Trophoblast cell (in vitro differentiated cells and primary cell): ENCODE data around the gene LY86.

Experiments used
- DNase-seq, 2 donors: peaks; one replicate each; pipeline ENCODE4 v3.0.0-alpha.2; 2016
- H2AFZ ChIP-seq: 2 replicates; pipeline ENCODE4 v1.6.1; 2013; ENCODE audit warnings: low read length, moderate library complexity, mild to moderate bottlenecking; ENCODE audit not compliant: insufficient read depth, poor library complexity
- H2AK5ac ChIP-seq: 2 replicates; pipeline ENCODE4 v1.6.1; 2013; ENCODE audit warnings: mild to moderate bottlenecking, low read length
- H2BK120ac ChIP-seq: 2 replicates; pipeline ENCODE4 v1.6.1; 2013; ENCODE audit warnings: low read length, mild to moderate bottlenecking, moderate library complexity; ENCODE audit not compliant: insufficient read depth, poor library complexity
- H2BK12ac ChIP-seq: 2 replicates; pipeline ENCODE4 v1.6.1; 2013; ENCODE audit warnings: mild to moderate bottlenecking, low read length, moderate library complexity
- H2BK5ac ChIP-seq: 2 replicates; pipeline ENCODE4 v1.6.1; 2013; ENCODE audit warnings: low read length, low read depth, moderate library complexity, mild to moderate bottlenecking; ENCODE audit not compliant: poor library complexity
- H3K14ac ChIP-seq: 2 replicates; pipeline ENCODE4 v1.6.1; 2013; ENCODE audit warnings: mild to moderate bottlenecking, low read length
- H3K18ac ChIP-seq: 2 replicates; pipeline ENCODE4 v1.6.1; 2013; ENCODE audit warnings: mild to moderate bottlenecking, low read length
- H3K23ac ChIP-seq: 2 replicates; pipeline ENCODE4 v1.6.1; 2013; ENCODE audit warnings: low read length
- H3K27ac ChIP-seq: 2 replicates; pipeline ENCODE4 v1.5.1; 2013; ENCODE audit warnings: low read depth, mild to moderate bottlenecking, inconsistent platforms, low read length, moderate library complexity
- H3K27me3 ChIP-seq: 2 replicates; pipeline ENCODE4 v1.6.1; 2013; ENCODE audit warnings: inconsistent platforms, mild to moderate bottlenecking, low read length, moderate library complexity; ENCODE audit not compliant: insufficient read depth
- H3K36me3 ChIP-seq, 2 experiments: 1 replicate in 1 of 2; 2 replicates in 1 of 2; pipeline ENCODE4 v1.6.1; 2013; ENCODE audit warnings: low read length in 2 of 2, mild to moderate bottlenecking in 2 of 2, moderate library complexity in 1 of 2; ENCODE audit not compliant: insufficient read depth in 2 of 2, control insufficient read depth in 1 of 2
- H3K4ac ChIP-seq: 2 replicates; pipeline ENCODE4 v1.6.1; 2013; ENCODE audit warnings: low read depth, mild to moderate bottlenecking, low read length, moderate library complexity
- H3K4me1 ChIP-seq, 2 experiments: 1 replicate in 1 of 2; 2 replicates in 1 of 2; pipeline ENCODE4 v1.6.1; 2013; ENCODE audit warnings: low read length in 2 of 2, mild to moderate bottlenecking in 2 of 2, moderate library complexity in 1 of 2; ENCODE audit not compliant: insufficient read depth in 2 of 2, control insufficient read depth in 1 of 2
- H3K4me2 ChIP-seq: 2 replicates; pipeline ENCODE4 v1.6.1; 2013; ENCODE audit warnings: inconsistent platforms, mild to moderate bottlenecking, low read length, moderate library complexity
- H3K4me3 ChIP-seq: 2 replicates; pipeline ENCODE4 v1.5.1; 2013; ENCODE audit warnings: mild to moderate bottlenecking, low read depth, low read length, inconsistent platforms
- H3K79me1 ChIP-seq: one replicate; pipeline ENCODE4 v1.6.1; 2013; ENCODE audit warnings: low read length
- H3K79me2 ChIP-seq: 2 replicates; pipeline ENCODE4 v1.6.1; 2013; ENCODE audit warnings: low read length, mild to moderate bottlenecking; ENCODE audit not compliant: control insufficient read depth, insufficient read depth, poor library complexity
- H3K9ac ChIP-seq: 2 replicates; pipeline ENCODE4 v1.6.1; 2013; ENCODE audit warnings: mild to moderate bottlenecking, low read length
- H3K9me3 ChIP-seq: 2 replicates; pipeline ENCODE4 v1.6.1; 2013; ENCODE audit warnings: low read depth, mild to moderate bottlenecking, control low read depth, inconsistent platforms, low read length; ENCODE audit not compliant: insufficient read depth
- H4K12ac ChIP-seq: 2 replicates; pipeline ENCODE4 v1.6.1; 2013; ENCODE audit warnings: low read depth, mild to moderate bottlenecking, low read length, moderate library complexity
- H4K8ac ChIP-seq: 2 replicates; pipeline ENCODE4 v1.6.1; 2013; ENCODE audit warnings: low read depth, mild to moderate bottlenecking, low read length, moderate library complexity
- H4K91ac ChIP-seq: one replicate; pipeline ENCODE4 v1.6.1; 2013; ENCODE audit warnings: low read depth, mild to moderate bottlenecking, low read length, moderate library complexity
- WGBS: extraction: QIAGEN DNeasy Blood & Tissue Kit; methylation state at CpG from one replicate; pipeline ENCODE4 v1.1.7; 2013; ENCODE audit warnings: missing lambda C conversion rate; ENCODE audit not compliant: insufficient read length, insufficient coverage; ENCODE audit errors: extremely low coverage; 5-methylcytosine and 5-hydroxymethylcytosine counted together

LY86 gene

GRCh38 chr6:6575143-6575542, 13.4 kb upstream of the LY86 start:
- Histone ChIP-seq H3K4me2 (no peak overlapping the region), H3K27me3 (no peaks in the 10 kb centered on the region), H3K79me1 (no peaks in the 10 kb centered on the region), H3K4me3 (no peak overlapping the region), H2AK5ac (no peak overlapping the region), H4K91ac (no peak overlapping the region), H3K4me1 (peaks cover 0 to 2% of the 10 kb centered on the region in 2 experiments), H3K9me3 (no peaks in the 10 kb centered on the region), H3K27ac (no peak overlapping the region), H3K4ac (no peak overlapping the region), H3K36me3 (no peaks in the 10 kb centered on the region), H3K23ac (no peak overlapping the region), H2AFZ (no peak overlapping the region), H2BK120ac (no peak overlapping the region), H4K12ac (no peak overlapping the region), H4K8ac (no peak overlapping the region), H3K14ac (no peak overlapping the region), H3K9ac (no peak overlapping the region), H3K18ac (no peak overlapping the region), H2BK12ac (no peak overlapping the region), H3K79me2 (no peaks in the 10 kb centered on the region), H2BK5ac (no peak overlapping the region)
- no peak for DNase-seq
- no CpG with 5 or more reads among the region's 4 CpGs for WGBS

DNA sequence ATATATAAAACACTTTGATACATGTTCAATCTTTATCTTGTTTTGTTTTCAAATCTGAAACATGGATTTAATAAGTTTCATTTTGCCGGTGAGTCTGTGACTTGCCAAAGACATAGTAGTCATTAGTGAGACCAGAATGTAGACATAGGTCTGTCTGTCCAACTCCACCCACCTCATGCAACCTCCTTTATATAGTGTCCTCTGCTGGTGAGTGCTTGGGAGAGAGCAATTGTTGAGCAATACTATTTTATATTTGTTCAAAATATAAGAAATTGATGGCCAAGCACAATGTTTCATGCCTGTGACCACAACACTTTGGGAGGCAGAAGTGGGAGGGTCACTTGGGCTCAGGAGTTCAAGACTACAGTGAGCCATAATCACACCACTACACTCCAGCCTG, 10.8 kb upstream of the LY86 start:
- Histone ChIP-seq H4K8ac (no peak overlapping the region), H4K91ac (no peak overlapping the region), H3K79me1 (no peaks in the 10 kb centered on the region), H3K27me3 (no peaks in the 10 kb centered on the region), H3K36me3 (no peaks in the 10 kb centered on the region), H3K23ac (no peak overlapping the region), H2AK5ac (no peak overlapping the region), H3K4me2 (no peak overlapping the region), H2AFZ (no peak overlapping the region), H3K27ac (no peak overlapping the region), H2BK12ac (no peak overlapping the region), H3K9me3 (peaks cover 2% of the 10 kb centered on the region), H3K18ac (no peak overlapping the region), H3K4ac (no peak overlapping the region), H2BK5ac (no peak overlapping the region), H2BK120ac (no peak overlapping the region), H3K14ac (no peak overlapping the region), H3K4me3 (no peak overlapping the region), H4K12ac (no peak overlapping the region), H3K4me1 (peaks cover 0 to 2% of the 10 kb centered on the region in 2 experiments), H3K9ac (no peak overlapping the region), H3K79me2 (no peaks in the 10 kb centered on the region)
- no CpG with 5 or more reads among the region's 1 CpG for WGBS
- DNase-seq = no peak

GRCh38 chr6:6579281-6579680, 9.2 kb upstream of the LY86 start:
- peaks cover 2% of the 10 kb centered on the region for H3K9me3 ChIP-seq
- no peak overlapping the region for H3K23ac ChIP-seq
- no peak overlapping the region for H4K91ac ChIP-seq
- no peaks in the 10 kb centered on the region for H3K36me3 ChIP-seq
- H3K18ac ChIP-seq = no peak overlapping the region
- WGBS = no CpG with 5 or more reads among the region's 1 CpG
- DNase-seq = no peak
- H2BK5ac ChIP-seq = no peak overlapping the region
- H3K79me2 ChIP-seq = no peaks in the 10 kb centered on the region
- H3K4me3 ChIP-seq = no peak overlapping the region
- no peak overlapping the region for H3K4me2 ChIP-seq
- H3K27ac ChIP-seq = no peak overlapping the region
- peaks cover 0 to 2% of the 10 kb centered on the region in 2 experiments for H3K4me1 ChIP-seq
- no peak overlapping the region for H3K4ac ChIP-seq
- H3K14ac ChIP-seq = no peak overlapping the region
- no peak overlapping the region for H2AFZ ChIP-seq
- H2BK12ac ChIP-seq = no peak overlapping the region
- no peaks in the 10 kb centered on the region for H3K27me3 ChIP-seq
- H4K12ac ChIP-seq = no peak overlapping the region
- no peaks in the 10 kb centered on the region for H3K79me1 ChIP-seq
- H2BK120ac ChIP-seq = no peak overlapping the region
- no peak overlapping the region for H4K8ac ChIP-seq
- H3K9ac ChIP-seq = no peak overlapping the region
- H2AK5ac ChIP-seq = no peak overlapping the region

DNA sequence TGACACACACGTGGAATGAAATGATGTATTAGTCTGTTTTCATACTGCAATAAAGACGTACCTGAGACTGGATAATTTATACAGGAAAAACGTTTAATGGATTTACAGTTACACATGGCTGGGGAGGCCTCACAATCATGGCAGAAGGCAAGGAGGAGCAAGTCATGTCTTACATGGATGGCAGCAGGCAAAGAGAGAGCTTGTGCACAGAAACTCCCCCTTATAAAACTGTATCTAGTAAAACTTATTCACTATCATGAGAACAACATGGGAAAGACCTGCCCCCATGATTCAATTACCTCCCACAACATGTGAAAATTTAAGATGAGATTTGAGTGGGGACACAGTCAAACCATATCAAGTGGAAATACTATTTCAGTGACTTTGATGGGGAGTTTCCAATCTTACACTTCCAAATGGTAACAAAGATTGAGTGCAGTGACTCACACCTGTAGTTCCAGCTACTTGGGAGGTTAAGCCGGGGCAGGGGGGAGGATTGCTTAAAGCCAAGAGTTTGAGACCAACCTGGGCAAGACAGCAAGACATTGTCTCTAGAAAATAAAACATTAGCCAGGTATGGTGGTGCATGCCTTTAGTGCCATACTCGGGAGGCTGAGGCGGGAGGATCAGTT, 8.2 kb upstream of the LY86 start:
- Histone ChIP-seq H2BK5ac (no peak overlapping the region), H3K14ac (no peak overlapping the region), H2BK12ac (no peak overlapping the region), H3K27ac (no peak overlapping the region), H2AFZ (no peak overlapping the region), H3K4me2 (no peak overlapping the region), H3K4me3 (no peak overlapping the region), H3K18ac (no peak overlapping the region), H3K4me1 (peaks cover 0 to 2% of the 10 kb centered on the region in 2 experiments), H4K12ac (no peak overlapping the region), H4K91ac (no peak overlapping the region), H2BK120ac (no peak overlapping the region), H3K9ac (no peak overlapping the region), H3K79me1 (no peaks in the 10 kb centered on the region), H4K8ac (no peak overlapping the region), H3K4ac (no peak overlapping the region), H3K23ac (no peak overlapping the region), H3K27me3 (no peaks in the 10 kb centered on the region), H3K9me3 (peaks cover 2% of the 10 kb centered on the region), H3K36me3 (no peaks in the 10 kb centered on the region), H3K79me2 (no peaks in the 10 kb centered on the region), H2AK5ac (no peak overlapping the region)
- no peak for DNase-seq
- no CpG with 5 or more reads among the region's 6 CpGs for WGBS
